Endothelial cell of umbilical vein (primary cell): Measurements from ENCODE around the gene VGLL4.

Experiments used
- POLR2AphosphoS5 ChIP-seq: IDR thresholded peaks from 2 replicates; pipeline ENCODE4 v1.6.1; 2012; ENCODE audit warnings: low read depth, mild to moderate bottlenecking, control low read depth, low read length, moderate library complexity; ENCODE audit not compliant: insufficient read depth
- TF ChIP-seq, protein P1 (sequence below), 2 donors: IDR thresholded peaks; 1 replicate in 1 of 2; 2 replicates in 1 of 2; pipeline ENCODE4 v1.5.1; 2011; ENCODE audit warnings: low read length in 2 of 2, mild to moderate bottlenecking in 2 of 2, moderate library complexity in 2 of 2, control low read depth in 1 of 2, inconsistent platforms in 1 of 2, low read depth in 1 of 2; ENCODE audit not compliant: insufficient read depth in 1 of 2; ENCODE audit errors: extremely low read depth in 1 of 2

DNA sequence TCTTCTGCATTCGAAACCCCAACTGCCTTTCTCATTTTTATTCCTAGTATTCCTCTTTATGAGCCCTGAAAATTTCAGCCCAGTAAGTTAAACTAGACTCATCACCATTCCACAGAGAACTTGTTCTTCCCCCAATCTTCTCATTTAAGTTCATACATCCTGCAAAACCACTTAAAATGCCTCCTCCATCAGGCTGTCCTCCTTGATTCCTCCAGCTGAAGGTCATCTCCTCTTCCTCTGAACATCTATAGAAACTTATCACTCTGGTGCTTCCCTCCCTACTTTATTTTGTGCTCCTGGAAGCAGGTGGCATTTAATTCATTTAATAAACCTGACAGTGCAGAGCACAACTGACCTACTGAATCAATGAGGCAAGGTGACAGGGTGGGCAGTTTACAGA, 38.3 kb downstream of the VGLL4 start:
- TF ChIP-seq, protein P1, sequence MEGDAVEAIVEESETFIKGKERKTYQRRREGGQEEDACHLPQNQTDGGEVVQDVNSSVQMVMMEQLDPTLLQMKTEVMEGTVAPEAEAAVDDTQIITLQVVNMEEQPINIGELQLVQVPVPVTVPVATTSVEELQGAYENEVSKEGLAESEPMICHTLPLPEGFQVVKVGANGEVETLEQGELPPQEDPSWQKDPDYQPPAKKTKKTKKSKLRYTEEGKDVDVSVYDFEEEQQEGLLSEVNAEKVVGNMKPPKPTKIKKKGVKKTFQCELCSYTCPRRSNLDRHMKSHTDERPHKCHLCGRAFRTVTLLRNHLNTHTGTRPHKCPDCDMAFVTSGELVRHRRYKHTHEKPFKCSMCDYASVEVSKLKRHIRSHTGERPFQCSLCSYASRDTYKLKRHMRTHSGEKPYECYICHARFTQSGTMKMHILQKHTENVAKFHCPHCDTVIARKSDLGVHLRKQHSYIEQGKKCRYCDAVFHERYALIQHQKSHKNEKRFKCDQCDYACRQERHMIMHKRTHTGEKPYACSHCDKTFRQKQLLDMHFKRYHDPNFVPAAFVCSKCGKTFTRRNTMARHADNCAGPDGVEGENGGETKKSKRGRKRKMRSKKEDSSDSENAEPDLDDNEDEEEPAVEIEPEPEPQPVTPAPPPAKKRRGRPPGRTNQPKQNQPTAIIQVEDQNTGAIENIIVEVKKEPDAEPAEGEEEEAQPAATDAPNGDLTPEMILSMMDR (IDR thresholded peaks at IDR 0.05; ENCODE audit: extremely low read depth in 1 of 2, insufficient read depth in 1 of 2, low read depth in 1 of 2, low read length in 2 of 2): no peak
- TF ChIP-seq POLR2AphosphoS5: no peak
